ENCODE data around the gene CTNNBL1. TPM values are rescaled to one million over a fixed set of nuclear protein-coding genes. Genes with fewer than 3 reads are reported as not detected.

CTNNBL1 gene
- total RNA-seq, 1 donor from 2014 or later = 33.3 TPM

GRCh38 chr20:37790900-37791299, 97.1 kb downstream of the CTNNBL1 start:
- peaks cover 0 to 5% of the 10 kb centered on the region in 2 donors for H3K9me3 ChIP-seq
- no peaks in the 10 kb centered on the region for H3K27me3 ChIP-seq
- no peaks in the 10 kb centered on the region for H3K4me1 ChIP-seq
- no peak overlapping the region for H3K27ac ChIP-seq
- intact Hi-C loops (cut with DNase I) = no loop called here
- no peak overlapping the region for H3K4me3 ChIP-seq
- TF ChIP-seq CTCF (IDR thresholded peaks at IDR 0.05) = no peak
- peaks cover 19 to 51% of the 10 kb centered on the region in 2 donors for H3K36me3 ChIP-seq
- DNase-seq (ENCODE audit: low spot score in 2 of 2) = no peak

- intact Hi-C loops (cut with DNase I) = no loop called here
- no peaks in the 10 kb centered on the region for H3K4me1 ChIP-seq
These were observed 102.3 kb downstream of the CTNNBL1 start for GRCh38 chr20:37796121-37796520.

GRCh38 chr20:37796733-37797132, 102.9 kb downstream of the CTNNBL1 start:
- H3K27ac ChIP-seq = no peak overlapping the region
- TF ChIP-seq CTCF (IDR thresholded peaks at IDR 0.05) = no peak
- H3K27me3 ChIP-seq = no peaks in the 10 kb centered on the region
- H3K4me1 ChIP-seq = no peaks in the 10 kb centered on the region
- intact Hi-C loops (cut with DNase I) = no loop called here
- H3K36me3 ChIP-seq = peaks cover 10 to 42% of the 10 kb centered on the region in 2 donors
- H3K9me3 ChIP-seq = peaks cover 0 to 5% of the 10 kb centered on the region in 2 donors
- no peak for DNase-seq (ENCODE audit: low spot score in 2 of 2)
- H3K4me3 ChIP-seq = no peak overlapping the region

More at GRCh38 chr20:37796121-37796520, 102.3 kb downstream of the CTNNBL1 start:
- no peak overlapping the region for H3K4me3 ChIP-seq
- TF ChIP-seq CTCF (IDR thresholded peaks at IDR 0.05) = no peak
- H3K9me3 ChIP-seq = peaks cover 0 to 5% of the 10 kb centered on the region in 2 donors
- H3K27me3 ChIP-seq = no peaks in the 10 kb centered on the region
- no peak overlapping the region for H3K27ac ChIP-seq
- DNase-seq (ENCODE audit: low spot score in 2 of 2) = no peak
- H3K36me3 ChIP-seq = peaks cover 16 to 48% of the 10 kb centered on the region in 2 donors

- Histone ChIP-seq H3K27me3 (no peaks in the 10 kb centered on the region), H3K4me3 (no peak overlapping the region), H3K9me3 (no peaks in the 10 kb centered on the region), H3K4me1 (no peaks in the 10 kb centered on the region), H3K36me3 (peaks cover 10 to 33% of the 10 kb centered on the region in 2 donors), H3K27ac (no peak overlapping the region)
- intact Hi-C loops (cut with DNase I) = no loop called here
- TF ChIP-seq CTCF (IDR thresholded peaks at IDR 0.05) = no peak
- no peak for DNase-seq (ENCODE audit: low spot score in 2 of 2)
These were observed 103.9 kb downstream of the CTNNBL1 start for GRCh38 chr20:37797669-37798175.

- intact Hi-C loops (cut with DNase I) = no loop called here
- no peak overlapping the region for H3K4me3 ChIP-seq
- no peaks in the 10 kb centered on the region for H3K4me1 ChIP-seq
- no peaks in the 10 kb centered on the region for H3K27me3 ChIP-seq
- DNase-seq (ENCODE audit: low spot score in 2 of 2) = no peak
- no peak for TF ChIP-seq CTCF (IDR thresholded peaks at IDR 0.05)
- no peak overlapping the region for H3K27ac ChIP-seq
- H3K9me3 ChIP-seq = no peaks in the 10 kb centered on the region
- peaks cover 13 to 38% of the 10 kb centered on the region in 2 donors for H3K36me3 ChIP-seq
These were observed 104.5 kb downstream of the CTNNBL1 start for GRCh38 chr20:37798312-37798711.

- H3K27ac ChIP-seq = no peak overlapping the region
- no peak overlapping the region for H3K4me3 ChIP-seq
- H3K36me3 ChIP-seq = peaks cover 27 to 38% of the 10 kb centered on the region in 2 donors
- no peaks in the 10 kb centered on the region for H3K27me3 ChIP-seq
- TF ChIP-seq CTCF (IDR thresholded peaks at IDR 0.05) = no peak
- no peak for DNase-seq (ENCODE audit: low spot score in 2 of 2)
- intact Hi-C loops (cut with DNase I) = no loop called here
- no peaks in the 10 kb centered on the region for H3K4me1 ChIP-seq
- H3K9me3 ChIP-seq = no peaks in the 10 kb centered on the region
These were observed 106.8 kb downstream of the CTNNBL1 start for GRCh38 chr20:37800618-37801017.
